ENCODE data around the gene PEAK1. TPM values are rescaled to one million over a fixed set of nuclear protein-coding genes. Genes with fewer than 3 reads are reported as not detected.
A peak's percentile ranks its signal among the peaks of the same experiment; 100 is the strongest.
"Not testable (repeated sequence)": the region's sequence is repeated elsewhere in the genome, so short reads cannot be mapped to it uniquely, and the experiment has no call there.

PEAK1 gene
- total RNA-seq, 4 donors from 2014 or later, result 51.1 to 82.2 (median 58.1) TPM

GRCh38 chr15:77178411-77178810 is 241.5 kb downstream of the PEAK1 start:
- intact Hi-C loops (cut with DNase I; ENCODE audit: low total_unique reads), result no loop called here
- Histone ChIP-seq H3K27ac (no peak overlapping the region), H3K4me1 (peaks cover 0 to 34% (median 9%) of the 10 kb centered on the region in 4 donors), H3K36me3 (no peaks in the 10 kb centered on the region), H3K27me3 (no peaks in the 10 kb centered on the region), H3K4me3 (no peak overlapping the region), H3K9me3 (no peaks in the 10 kb centered on the region)
- no peak for TF ChIP-seq POLR2AphosphoS5 (IDR thresholded peaks at IDR 0.05)
- in situ Hi-C loops (cut with MboI; ENCODE audit: low pct_ligation_motif_present in 1 of 4, low pct_unique_long_range_greater_than_20kb in 1 of 4, low sequenced_read_pairs in 3 of 4), result no loop called here
- no peak for DNase-seq

- peaks cover 0 to 40% (median 10%) of the 10 kb centered on the region in 4 donors for H3K4me1 ChIP-seq
- H3K9me3 ChIP-seq; DNase-seq; in situ Hi-C loops (cut with MboI; ENCODE audit: low pct_ligation_motif_present in 1 of 4, low pct_unique_long_range_greater_than_20kb in 1 of 4, low sequenced_read_pairs in 3 of 4); H3K27me3 ChIP-seq; H3K27ac ChIP-seq; H3K4me3 ChIP-seq; H3K36me3 ChIP-seq; intact Hi-C loops (cut with DNase I; ENCODE audit: low total_unique reads): not testable (repeated sequence)
- WGBS, 2 donors (ENCODE audit: low coverage in 1 of 2), result 100% methylated on average over 1 of the region's 1 CpG; no CpG with 5 or more reads in 1 of the 2 donors
Observed at GRCh38 chr15:77176148-77176547, 243.8 kb downstream of the PEAK1 start.

- H3K9me3 ChIP-seq, result no peaks in the 10 kb centered on the region
- DNase-seq, result no peak
- no peaks in the 10 kb centered on the region for H3K36me3 ChIP-seq
- H3K27me3 ChIP-seq, result no peaks in the 10 kb centered on the region
- in situ Hi-C loops (cut with MboI; ENCODE audit: low pct_ligation_motif_present in 1 of 4, low pct_unique_long_range_greater_than_20kb in 1 of 4, low sequenced_read_pairs in 3 of 4) (no loop called here), intact Hi-C loops (cut with DNase I; ENCODE audit: low total_unique reads) (no loop called here)
- H3K4me1 ChIP-seq, result peaks cover 0 to 19% (median 8%) of the 10 kb centered on the region in 4 donors
- TF ChIP-seq EP300 (IDR thresholded peaks at IDR 0.05; ENCODE audit: low read depth) (no peak), POLR2AphosphoS5 (IDR thresholded peaks at IDR 0.05) (no peak), CTCF (IDR thresholded peaks at IDR 0.05) (no peak), POLR2A (IDR thresholded peaks at IDR 0.05) (no peak)
- 39 to 40% methylated on average over 1 of the region's 1 CpG for WGBS, 2 donors (ENCODE audit: low coverage in 1 of 2)
- H3K4me3 ChIP-seq, result no peak overlapping the region
- H3K27ac ChIP-seq, result peak overlapping the region; percentile 3 to 49 (median 20)
Observed at GRCh38 chr15:77173487-77173886, 246.4 kb downstream of the PEAK1 start.

- H3K9me3 ChIP-seq, result no peaks in the 10 kb centered on the region
- H3K27me3 ChIP-seq, result no peaks in the 10 kb centered on the region
- intact Hi-C loops (cut with DNase I; ENCODE audit: low total_unique reads) (no loop called here), in situ Hi-C loops (cut with MboI; ENCODE audit: low pct_ligation_motif_present in 1 of 4, low pct_unique_long_range_greater_than_20kb in 1 of 4, low sequenced_read_pairs in 3 of 4) (no loop called here)
- DNase-seq, result no peak
- no peak for TF ChIP-seq POLR2AphosphoS5 (IDR thresholded peaks at IDR 0.05)
- no peak for TF ChIP-seq EP300 (IDR thresholded peaks at IDR 0.05; ENCODE audit: low read depth)
- TF ChIP-seq CTCF (IDR thresholded peaks at IDR 0.05), result no peak
- TF ChIP-seq POLR2A (IDR thresholded peaks at IDR 0.05), result no peak
- H3K27ac ChIP-seq, result no peak overlapping the region
- H3K4me1 ChIP-seq, result peaks cover 0 to 15% (median 3%) of the 10 kb centered on the region in 4 donors
- WGBS, 2 donors (ENCODE audit: low coverage in 1 of 2), result 79 to 89% methylated on average over 2 of the region's 2 CpGs
- H3K36me3 ChIP-seq, result no peaks in the 10 kb centered on the region
- no peak overlapping the region for H3K4me3 ChIP-seq
Observed at GRCh38 chr15:77171221-77171967, 248.5 kb downstream of the PEAK1 start.

GRCh38 chr15:77168616-77169015 is 251.3 kb downstream of the PEAK1 start:
- WGBS, 2 donors (ENCODE audit: low coverage in 1 of 2), result 90% methylated on average over 3 of the region's 3 CpGs
- TF ChIP-seq EP300 (IDR thresholded peaks at IDR 0.05; ENCODE audit: low read depth), result no peak
- no peak for TF ChIP-seq CTCF (IDR thresholded peaks at IDR 0.05)
- no peak for TF ChIP-seq POLR2A (IDR thresholded peaks at IDR 0.05)
- TF ChIP-seq POLR2AphosphoS5 (IDR thresholded peaks at IDR 0.05), result no peak
- no peaks in the 10 kb centered on the region for H3K27me3 ChIP-seq
- no peak overlapping the region for H3K4me3 ChIP-seq
- intact Hi-C loops (cut with DNase I; ENCODE audit: low total_unique reads), result no loop called here
- H3K4me1 ChIP-seq, result peaks cover 0 to 9% (median 2%) of the 10 kb centered on the region in 4 donors
- in situ Hi-C loops (cut with MboI; ENCODE audit: low pct_ligation_motif_present in 1 of 4, low pct_unique_long_range_greater_than_20kb in 1 of 4, low sequenced_read_pairs in 3 of 4), result no loop called here
- H3K36me3 ChIP-seq, result no peaks in the 10 kb centered on the region
- H3K27ac ChIP-seq, result no peak overlapping the region
- DNase-seq, result no peak
- H3K9me3 ChIP-seq, result no peaks in the 10 kb centered on the region
